SK-N-SH (cell line): ENCODE measurements around the gene RASGEF1B. TPM values are rescaled to one million over a fixed set of nuclear protein-coding genes. Genes with fewer than 3 reads are reported as not detected.

Source experiments
- CTCF ChIA-PET: fragments of 300-600, 350-600 bp; formaldehyde crosslinking; extraction: SDS; loops from one replicate; lab custom pipeline; 2021; lab: Yijun Ruan, JAX
- POLR2A ChIA-PET: fragments of 350-600 bp; sonication (Branson Sonifier 250); formaldehyde crosslinking; extraction: SDS; loops from one replicate; lab custom pipeline; 2020; ENCODE audit warnings: antibody characterized with exemption, inconsistent platforms; lab: Yijun Ruan, JAX
- DNase-seq: peaks from one replicate; pipeline ENCODE4 v3.0.0; 2012
- H2AFZ ChIP-seq: fragments of 200-600 bp; sonication (generic); 2 replicates; pipeline ENCODE4 v1.8.1; 2016; ENCODE audit warnings: antibody characterized with exemption, mild to moderate bottlenecking, low read depth
- H3F3A ChIP-seq: fragments of 200-600 bp; sonication (generic); replicated peaks from 2 replicates; pipeline ENCODE3; 2016; ENCODE audit warnings: antibody characterized with exemption, mild to moderate bottlenecking; ENCODE audit not compliant: insufficient read depth
- H3K27ac ChIP-seq, 2 experiments: fragments of 200-500 bp in 1 of 2; fragments of 200-600 bp in 1 of 2; sonication (Bioruptor generic) in 1 of 2; sonication (generic), shearing (Covaris generic) in 1 of 2; 2 replicates each; pipeline versions ENCODE4 v1.5.1 to v1.6.1; 2014 to 2016; ENCODE audit warnings: low read depth in 2 of 2, inconsistent platforms in 1 of 2, low read length in 1 of 2, mild to moderate bottlenecking in 1 of 2, mixed read lengths in 1 of 2
- H3K27me3 ChIP-seq: fragments of 200-600 bp; sonication (generic), shearing (Covaris generic); 2 replicates; pipeline ENCODE4 v1.6.1; 2016; ENCODE audit warnings: mixed run types; ENCODE audit not compliant: insufficient read depth
- H3K36me3 ChIP-seq, 2 experiments: fragments of 200-500 bp in 1 of 2; fragments of 200-600 bp in 1 of 2; sonication (Bioruptor generic) in 1 of 2; sonication (generic) in 1 of 2; replicated peaks in 1 of 2; 2 replicates each; pipeline versions ENCODE3 to v1.5.1; 2014 to 2016; ENCODE audit warnings: low read length in 1 of 2, mild to moderate bottlenecking in 1 of 2; ENCODE audit not compliant: insufficient read depth in 2 of 2, control insufficient read depth in 1 of 2
- H3K4me1 ChIP-seq, 2 experiments: fragments of 200-500 bp in 1 of 2; fragments of 200-600 bp in 1 of 2; sonication (Bioruptor generic) in 1 of 2; sonication (generic), shearing (Covaris generic) in 1 of 2; 2 replicates each; pipeline versions ENCODE4 v1.5.1 to v1.6.1; 2014 to 2016; ENCODE audit warnings: low read depth in 1 of 2, low read length in 1 of 2, mixed run types in 1 of 2; ENCODE audit not compliant: insufficient read depth in 2 of 2, control insufficient read depth in 1 of 2
- H3K4me2 ChIP-seq: fragments of 200-600 bp; sonication (generic), shearing (Covaris generic); 2 replicates; pipeline ENCODE4 v1.6.1; 2017; ENCODE audit warnings: mixed run types
- H3K4me3 ChIP-seq, 2 experiments: fragments of 200-500 bp in 1 of 2; fragments of 200-600 bp in 1 of 2; sonication (Bioruptor generic) in 1 of 2; sonication (generic), shearing (Covaris generic) in 1 of 2; 2 replicates each; pipeline versions ENCODE4 v1.5.1 to v1.8.1; 2014 to 2016; ENCODE audit warnings: low read depth in 2 of 2, inconsistent platforms in 1 of 2, low read length in 1 of 2, mild to moderate bottlenecking in 1 of 2, mixed read lengths in 1 of 2, moderate library complexity in 1 of 2
- H3K79me2 ChIP-seq: fragments of 200-600 bp; sonication (generic); 2 replicates; pipeline ENCODE4 v1.8.1; 2017; ENCODE audit warnings: mild to moderate bottlenecking; ENCODE audit not compliant: insufficient read depth
- H3K9ac ChIP-seq: fragments of 200-600 bp; sonication (generic); 2 replicates; pipeline ENCODE4 v1.6.1; 2017; ENCODE audit warnings: mixed run types
- H3K9me2 ChIP-seq: fragments of 200-600 bp; sonication (generic); 2 replicates; pipeline ENCODE4 v1.6.1; 2017; ENCODE audit warnings: mixed run types
- H3K9me3 ChIP-seq: fragments of 200-600 bp; sonication (generic); 2 replicates; pipeline ENCODE4 v1.6.1; 2017; ENCODE audit warnings: mixed run types, mild to moderate bottlenecking, moderate library complexity
- H4K20me1 ChIP-seq: fragments of 200-600 bp; sonication (generic); 2 replicates; pipeline ENCODE4 v1.6.1; 2017; ENCODE audit warnings: mild to moderate bottlenecking, mixed run types; ENCODE audit not compliant: insufficient read depth
- CHD2 ChIP-seq: fragments of 150-350 bp; IDR thresholded peaks from 2 replicates; pipeline ENCODE4 v1.6.1; 2018; ENCODE audit warnings: low read length; ENCODE audit not compliant: partially characterized antibody
- ELF1 ChIP-seq: IDR thresholded peaks from 2 replicates; pipeline ENCODE4 v1.4.0; 2012
- EZH2phosphoT487 ChIP-seq: fragments of 200-600 bp; sonication (generic); IDR thresholded peaks from 2 replicates; pipeline ENCODE4 v1.6.1; 2017; ENCODE audit warnings: low read depth, mixed run types, mild to moderate bottlenecking, antibody characterized with exemption, moderate library complexity, borderline replicate concordance
- FOXJ3 ChIP-seq: sonication (generic); formaldehyde crosslinking; IDR thresholded peaks from 2 replicates; pipeline ENCODE4 v1.5.1; 2020; ENCODE audit warnings: mild to moderate bottlenecking, missing genetic modification reagents
- FOXM1 ChIP-seq: IDR thresholded peaks from 2 replicates; pipeline ENCODE4 v1.4.0; 2012; ENCODE audit warnings: low read depth, mild to moderate bottlenecking
- GATA2 ChIP-seq: sonication (generic); formaldehyde crosslinking; IDR thresholded peaks from 2 replicates; pipeline ENCODE4 v1.5.0; 2020; ENCODE audit warnings: mild to moderate bottlenecking, missing genetic modification reagents
- JUND ChIP-seq: IDR thresholded peaks from 2 replicates; pipeline ENCODE4 v1.4.0; 2012
- MEF2A ChIP-seq: IDR thresholded peaks from 2 replicates; pipeline ENCODE4 v1.4.0; 2012; ENCODE audit warnings: low read depth, borderline replicate concordance
- MXI1 ChIP-seq: IDR thresholded peaks from 2 replicates; pipeline ENCODE4 v1.6.1; 2012; ENCODE audit warnings: mild to moderate bottlenecking, low read depth, low read length, improper control_type of control experiment
- POLR2AphosphoS5 ChIP-seq: IDR thresholded peaks from 2 replicates; pipeline ENCODE4 v1.6.1; 2012; ENCODE audit warnings: low read depth, low read length
- RAD21 ChIP-seq: IDR thresholded peaks from 2 replicates; pipeline ENCODE4 v1.6.1; 2012; ENCODE audit warnings: mild to moderate bottlenecking, low read length
- RCOR1 ChIP-seq: fragments of 150-350 bp; IDR thresholded peaks from 2 replicates; pipeline ENCODE4 v1.6.1; 2017; ENCODE audit warnings: antibody characterized with exemption, low read length
- RFX5 ChIP-seq: IDR thresholded peaks from 2 replicates; pipeline ENCODE4 v1.6.1; 2012; ENCODE audit warnings: mild to moderate bottlenecking, improper control_type of control experiment, low read length
- RXRA ChIP-seq: IDR thresholded peaks from 2 replicates; pipeline ENCODE4 v1.4.0; 2012; ENCODE audit warnings: low read depth, mild to moderate bottlenecking, borderline replicate concordance
- SMC3 ChIP-seq: IDR thresholded peaks from 2 replicates; pipeline ENCODE4 v1.6.1; 2012; ENCODE audit warnings: low read depth, low read length, improper control_type of control experiment
- TAF1 ChIP-seq: IDR thresholded peaks from 2 replicates; pipeline ENCODE4 v1.6.1; 2012; ENCODE audit warnings: low read depth, mild to moderate bottlenecking, low read length, moderate library complexity, borderline replicate concordance
- TCF12 ChIP-seq: IDR thresholded peaks from 2 replicates; pipeline ENCODE4 v1.4.0; 2012
- WGBS: methylation state at CpG from one replicate; pipeline ENCODE4 v1.1.6; 2017; ENCODE audit warnings: low lambda C conversion rate; 5-methylcytosine and 5-hydroxymethylcytosine counted together
- polyA plus RNA-seq, 3 experiments: library from polyadenylated mRNA; depleted of rRNA; stranded (reverse); fragments of >200 nt; gene quantifications; 2 replicates each; pipeline ENCODE4 v1.2.3, GENCODE V29; 2012
- TF ChIP-seq, protein P1 (sequence below): fragments of 200-600 bp; sonication (generic); IDR thresholded peaks from 2 replicates; pipeline ENCODE4 v1.6.1; 2017; ENCODE audit warnings: antibody characterized with exemption, mild to moderate bottlenecking, moderate library complexity
- TF ChIP-seq, protein P2 (sequence below): fragments of 150-350 bp; IDR thresholded peaks from 2 replicates; pipeline ENCODE4 v1.6.1; 2017; ENCODE audit warnings: antibody characterized with exemption, low read length, low read depth, borderline replicate concordance
- TF ChIP-seq, protein P3 (sequence below): IDR thresholded peaks from 2 replicates; pipeline ENCODE4 v1.4.0; 2012; ENCODE audit warnings: low read depth, borderline replicate concordance

RASGEF1B gene
- polyA plus RNA-seq, 1 of the 3 experiments (the other 2 are of a cell fraction), result not detected

DNA sequence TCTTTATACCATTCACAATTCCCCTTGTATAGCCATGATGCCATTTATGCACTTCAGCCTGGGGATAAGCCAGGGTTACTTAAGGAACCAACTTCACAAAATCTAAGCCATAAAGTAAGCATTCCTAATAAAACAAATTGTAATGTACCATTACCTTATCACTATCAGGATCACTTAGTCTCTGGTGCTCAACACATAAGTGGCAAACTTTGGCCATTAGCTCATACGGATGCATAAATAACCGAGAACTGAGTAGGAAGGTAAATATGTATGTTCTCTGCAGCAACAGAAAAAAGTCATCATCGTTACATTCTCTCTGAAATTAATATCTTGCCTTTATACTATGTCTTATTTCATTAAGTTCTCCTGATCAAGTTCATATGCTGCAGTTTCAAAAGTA, 14.4 kb downstream of the RASGEF1B start:
- H3K4me2 ChIP-seq, result no peak overlapping the region
- 5% methylated on average over 3 of the region's 3 CpGs for WGBS
- no peaks in the 10 kb centered on the region for H3K79me2 ChIP-seq
- no peaks in the 10 kb centered on the region for H3K9me2 ChIP-seq
- no peaks in the 10 kb centered on the region for H3K4me1 ChIP-seq
- no peaks in the 10 kb centered on the region for H3K9me3 ChIP-seq
- no peaks in the 10 kb centered on the region; the same call in 1 of the 2 replicates for H3K27me3 ChIP-seq
- POLR2A ChIA-PET, result no interaction called here
- CTCF ChIA-PET, result interaction anchor here (3.0 kb wide), 1 partner anchor 10 kb away, joined by 15 read pairs; no protein-coding TSS in a partner anchor
- no peak overlapping the region for H3K9ac ChIP-seq
- H4K20me1 ChIP-seq, result no peaks in the 10 kb centered on the region
- H3K36me3 ChIP-seq, result no peaks in the 10 kb centered on the region
- no peak for DNase-seq
- no peaks in the 10 kb centered on the region for H3F3A ChIP-seq
- no peak overlapping the region for H3K27ac ChIP-seq
- H3K4me3 ChIP-seq, result no peak overlapping the region
- TF ChIP-seq RFX5, result no peak
- TF ChIP-seq FOXM1, result no peak
- TF ChIP-seq EZH2phosphoT487, result no peak
- no peak for TF ChIP-seq CHD2
- TF ChIP-seq FOXJ3 (CRISPR knock-in tag), result no peak
- TF ChIP-seq TAF1, result no peak
- no peak for TF ChIP-seq RAD21
- TF ChIP-seq MEF2A, result no peak
- no peak for TF ChIP-seq SMC3
- no peak for TF ChIP-seq MXI1
- TF ChIP-seq, protein P1, sequence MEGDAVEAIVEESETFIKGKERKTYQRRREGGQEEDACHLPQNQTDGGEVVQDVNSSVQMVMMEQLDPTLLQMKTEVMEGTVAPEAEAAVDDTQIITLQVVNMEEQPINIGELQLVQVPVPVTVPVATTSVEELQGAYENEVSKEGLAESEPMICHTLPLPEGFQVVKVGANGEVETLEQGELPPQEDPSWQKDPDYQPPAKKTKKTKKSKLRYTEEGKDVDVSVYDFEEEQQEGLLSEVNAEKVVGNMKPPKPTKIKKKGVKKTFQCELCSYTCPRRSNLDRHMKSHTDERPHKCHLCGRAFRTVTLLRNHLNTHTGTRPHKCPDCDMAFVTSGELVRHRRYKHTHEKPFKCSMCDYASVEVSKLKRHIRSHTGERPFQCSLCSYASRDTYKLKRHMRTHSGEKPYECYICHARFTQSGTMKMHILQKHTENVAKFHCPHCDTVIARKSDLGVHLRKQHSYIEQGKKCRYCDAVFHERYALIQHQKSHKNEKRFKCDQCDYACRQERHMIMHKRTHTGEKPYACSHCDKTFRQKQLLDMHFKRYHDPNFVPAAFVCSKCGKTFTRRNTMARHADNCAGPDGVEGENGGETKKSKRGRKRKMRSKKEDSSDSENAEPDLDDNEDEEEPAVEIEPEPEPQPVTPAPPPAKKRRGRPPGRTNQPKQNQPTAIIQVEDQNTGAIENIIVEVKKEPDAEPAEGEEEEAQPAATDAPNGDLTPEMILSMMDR, result no peak
- H2AFZ ChIP-seq, result no peak overlapping the region

DNA sequence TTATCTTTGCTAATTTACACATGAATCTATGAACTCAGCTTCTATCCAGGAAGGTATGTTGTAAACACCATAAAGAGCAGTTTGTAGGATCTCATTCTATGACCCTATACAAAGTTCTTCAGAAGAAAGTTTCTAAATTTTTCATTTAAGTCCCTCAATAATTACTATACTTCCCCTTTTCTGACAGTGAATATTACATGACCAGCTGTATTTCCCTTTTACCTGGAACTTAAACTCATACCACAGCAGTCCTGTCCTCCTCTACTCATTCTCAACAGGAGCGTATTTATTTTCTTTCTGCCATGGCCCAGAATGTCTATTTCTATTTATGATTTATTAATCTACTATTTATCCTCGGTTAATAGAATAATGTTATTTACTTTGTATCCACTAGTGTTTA, 15.8 kb downstream of the RASGEF1B start:
- Histone ChIP-seq H3K4me1 (no peaks in the 10 kb centered on the region), H3K9ac (no peak overlapping the region), H3K27ac (no peak overlapping the region), H3K4me3 (no peak overlapping the region), H3F3A (no peaks in the 10 kb centered on the region), H3K9me2 (no peaks in the 10 kb centered on the region), H3K79me2 (no peaks in the 10 kb centered on the region), H2AFZ (no peak overlapping the region), H3K4me2 (no peak overlapping the region), H3K36me3 (no peaks in the 10 kb centered on the region), H4K20me1 (no peaks in the 10 kb centered on the region), H3K27me3 (no peaks in the 10 kb centered on the region; the same call in 1 of the 2 replicates), H3K9me3 (no peaks in the 10 kb centered on the region)
- POLR2A ChIA-PET, result no interaction called here
- no peak for DNase-seq
- CTCF ChIA-PET, result interaction anchor here (3.0 kb wide), 1 partner anchor 12 kb away, joined by 15 read pairs; no protein-coding TSS in a partner anchor
- WGBS, result 3% methylated on average over 2 of the region's 2 CpGs
- TF ChIP-seq, protein P2, sequence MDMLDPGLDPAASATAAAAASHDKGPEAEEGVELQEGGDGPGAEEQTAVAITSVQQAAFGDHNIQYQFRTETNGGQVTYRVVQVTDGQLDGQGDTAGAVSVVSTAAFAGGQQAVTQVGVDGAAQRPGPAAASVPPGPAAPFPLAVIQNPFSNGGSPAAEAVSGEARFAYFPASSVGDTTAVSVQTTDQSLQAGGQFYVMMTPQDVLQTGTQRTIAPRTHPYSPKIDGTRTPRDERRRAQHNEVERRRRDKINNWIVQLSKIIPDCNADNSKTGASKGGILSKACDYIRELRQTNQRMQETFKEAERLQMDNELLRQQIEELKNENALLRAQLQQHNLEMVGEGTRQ, result no peak
- no peak for TF ChIP-seq ELF1
- no peak for TF ChIP-seq RAD21
- TF ChIP-seq POLR2AphosphoS5, result no peak
- TF ChIP-seq, protein P3, sequence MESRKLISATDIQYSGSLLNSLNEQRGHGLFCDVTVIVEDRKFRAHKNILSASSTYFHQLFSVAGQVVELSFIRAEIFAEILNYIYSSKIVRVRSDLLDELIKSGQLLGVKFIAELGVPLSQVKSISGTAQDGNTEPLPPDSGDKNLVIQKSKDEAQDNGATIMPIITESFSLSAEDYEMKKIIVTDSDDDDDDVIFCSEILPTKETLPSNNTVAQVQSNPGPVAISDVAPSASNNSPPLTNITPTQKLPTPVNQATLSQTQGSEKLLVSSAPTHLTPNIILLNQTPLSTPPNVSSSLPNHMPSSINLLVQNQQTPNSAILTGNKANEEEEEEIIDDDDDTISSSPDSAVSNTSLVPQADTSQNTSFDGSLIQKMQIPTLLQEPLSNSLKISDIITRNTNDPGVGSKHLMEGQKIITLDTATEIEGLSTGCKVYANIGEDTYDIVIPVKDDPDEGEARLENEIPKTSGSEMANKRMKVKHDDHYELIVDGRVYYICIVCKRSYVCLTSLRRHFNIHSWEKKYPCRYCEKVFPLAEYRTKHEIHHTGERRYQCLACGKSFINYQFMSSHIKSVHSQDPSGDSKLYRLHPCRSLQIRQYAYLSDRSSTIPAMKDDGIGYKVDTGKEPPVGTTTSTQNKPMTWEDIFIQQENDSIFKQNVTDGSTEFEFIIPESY, result no peak
- no peak for TF ChIP-seq TAF1
- no peak for TF ChIP-seq JUND
- no peak for TF ChIP-seq RXRA
- no peak for TF ChIP-seq SMC3
- TF ChIP-seq GATA2 (CRISPR knock-in tag), result no peak
- TF ChIP-seq RCOR1, result no peak
- no peak for TF ChIP-seq EZH2phosphoT487
- no peak for TF ChIP-seq TCF12
- no peak for TF ChIP-seq FOXM1
- no peak for TF ChIP-seq CHD2
